Liver (tissue), 9 donors: ENCODE results near the gene DAGLB. TPM values are rescaled to one million over a fixed set of nuclear protein-coding genes. Genes with fewer than 3 reads are reported as not detected.
"Not testable (repeated sequence)": the region's sequence is repeated elsewhere in the genome, so short reads cannot be mapped to it uniquely, and the experiment has no call there.

Experiments
- DNase-seq: peaks from one replicate; pipeline ENCODE4 v3.0.0-alpha.2; 2017; ENCODE audit warnings: low spot score
- H3K27ac ChIP-seq, 2 donors: one replicate each; pipeline ENCODE4 v1.7.0; 2013; ENCODE audit warnings: inconsistent platforms in 2 of 2, low read length in 2 of 2, control low read depth in 1 of 2, low read depth in 1 of 2, mild to moderate bottlenecking in 1 of 2
- H3K27me3 ChIP-seq, 4 donors: one replicate each; pipeline versions ENCODE4 v1.6.1 to v1.7.0; 2013; ENCODE audit warnings: low read length in 3 of 4, inconsistent platforms in 1 of 4, mild to moderate bottlenecking in 1 of 4, moderate library complexity in 1 of 4; ENCODE audit not compliant: control insufficient read depth in 4 of 4, insufficient read depth in 4 of 4
- H3K36me3 ChIP-seq, 4 donors: one replicate each; pipeline versions ENCODE4 v1.6.1 to v1.7.0; 2013; ENCODE audit warnings: low read length in 3 of 4, mild to moderate bottlenecking in 3 of 4, low read depth in 1 of 4, moderate library complexity in 1 of 4; ENCODE audit not compliant: control insufficient read depth in 4 of 4, insufficient read depth in 3 of 4
- H3K4me1 ChIP-seq, 4 donors: one replicate each; pipeline versions ENCODE4 v1.6.1 to v1.7.0; 2013; ENCODE audit warnings: low read length in 3 of 4, mild to moderate bottlenecking in 3 of 4, moderate library complexity in 1 of 4; ENCODE audit not compliant: control insufficient read depth in 4 of 4, insufficient read depth in 4 of 4
- H3K4me3 ChIP-seq, 3 donors: one replicate each; pipeline versions ENCODE4 v1.6.1 to v1.7.0; 2013; ENCODE audit warnings: low read length in 3 of 3, control low read depth in 1 of 3, low read depth in 1 of 3, mild to moderate bottlenecking in 1 of 3
- H3K9ac ChIP-seq, 2 donors: one replicate each; pipeline ENCODE4 v1.7.0; 2013; ENCODE audit warnings: low read length in 2 of 2, mild to moderate bottlenecking in 2 of 2, moderate library complexity in 2 of 2, control low read depth in 1 of 2, low read depth in 1 of 2
- H3K9me3 ChIP-seq, 4 donors: one replicate each; pipeline versions ENCODE4 v1.6.1 to v1.7.0; 2013; ENCODE audit warnings: low read length in 3 of 4; ENCODE audit not compliant: control insufficient read depth in 4 of 4
- CTCF ChIP-seq: fragments of 150-350 bp; IDR thresholded peaks from 2 replicates; pipeline ENCODE4 v1.5.1; 2017; ENCODE audit warnings: improper control_type of control experiment, low read depth, low read length; ENCODE audit not compliant: missing input control
- FOXA2 ChIP-seq: IDR thresholded peaks from 2 replicates; pipeline ENCODE4 v1.6.1; 2016; ENCODE audit warnings: antibody characterized with exemption
- HNF4A ChIP-seq, 2 donors: conservative IDR thresholded peaks; 2 replicates each; pipeline ENCODE4 v1.6.1; 2016; ENCODE audit warnings: antibody characterized with exemption in 2 of 2, mild to moderate bottlenecking in 2 of 2
- HNF4G ChIP-seq: IDR thresholded peaks from 2 replicates; pipeline ENCODE4 v1.6.1; 2016; ENCODE audit warnings: antibody characterized with exemption
- JUND ChIP-seq, 2 donors: IDR thresholded peaks; 2 replicates each; pipeline ENCODE4 v1.6.1; 2016; ENCODE audit warnings: antibody characterized with exemption in 2 of 2
- NR2F2 ChIP-seq: IDR thresholded peaks from 2 replicates; pipeline ENCODE4 v1.6.1; 2016; ENCODE audit warnings: antibody characterized with exemption
- REST ChIP-seq: IDR thresholded peaks from 2 replicates; pipeline ENCODE4 v1.6.1; 2016; ENCODE audit warnings: antibody characterized with exemption, mild to moderate bottlenecking
- RXRA ChIP-seq, 2 donors: IDR thresholded peaks; 2 replicates each; pipeline ENCODE4 v1.6.1; 2017 to 2018; ENCODE audit warnings: antibody characterized with exemption in 2 of 2, mild to moderate bottlenecking in 1 of 2
- SP1 ChIP-seq: IDR thresholded peaks from 2 replicates; pipeline ENCODE4 v1.6.1; 2018; ENCODE audit warnings: antibody characterized with exemption, mild to moderate bottlenecking
- TAF1 ChIP-seq: conservative IDR thresholded peaks from 2 replicates; pipeline ENCODE4 v1.6.1; 2016; ENCODE audit warnings: antibody characterized with exemption, mild to moderate bottlenecking
- YY1 ChIP-seq: IDR thresholded peaks from 2 replicates; pipeline ENCODE4 v1.6.1; 2016; ENCODE audit warnings: antibody characterized with exemption, mild to moderate bottlenecking
- WGBS: extraction: QIAGEN DNeasy Blood & Tissue Kit; methylation state at CpG from one replicate; pipeline ENCODE4 v1.1.7; 2013; 5-methylcytosine and 5-hydroxymethylcytosine counted together
- polyA plus RNA-seq, 2 donors: library from polyadenylated mRNA; stranded (reverse) in 1 of 2; unstranded in 1 of 2; fragments of 200-250 nt in 1 of 2; fragments of >200 nt in 1 of 2; fragmentation: Nextera tagmentation in 1 of 2; extraction: Ambion mirVana in 1 of 2; gene quantifications; one replicate each; pipeline versions ENCODE4 v1.2.1 to v1.2.3, GENCODE V29; 2013 to 2015
- total RNA-seq, 2 donors: library from RNA; depleted of rRNA; stranded (reverse); fragments of >200 nt; gene quantifications; one replicate each; pipeline ENCODE4 v1.2.3, GENCODE V29; 2014
- TF ChIP-seq, protein P1 (sequence below): IDR thresholded peaks from 2 replicates; pipeline ENCODE4 v1.6.1; 2016; ENCODE audit warnings: antibody characterized with exemption
- TF ChIP-seq, protein P2 (sequence below): IDR thresholded peaks from 2 replicates; pipeline ENCODE4 v1.6.1; 2016; ENCODE audit warnings: antibody characterized with exemption
- donor health status: healthy.
- donor health status: healthy.
- donor health status: healthy.
- donor health status: healthy.
- donor health status: healthy.

DAGLB gene
- total and polyA plus RNA-seq, 4 donors: 4.9 to 10.7 (median 8.4) TPM

GRCh38 chr7:6460990-6461584 is 13.3 kb upstream of the DAGLB start:
- peaks cover 11 to 39% (median 30%) of the 10 kb centered on the region in 4 donors for H3K36me3 ChIP-seq
- no peak overlapping the region for H3K9ac ChIP-seq
- no peak for TF ChIP-seq NR2F2
- no peak for TF ChIP-seq JUND (IDR thresholded peaks at IDR 0.05)
- no peak for TF ChIP-seq FOXA2
- TF ChIP-seq, protein P1, sequence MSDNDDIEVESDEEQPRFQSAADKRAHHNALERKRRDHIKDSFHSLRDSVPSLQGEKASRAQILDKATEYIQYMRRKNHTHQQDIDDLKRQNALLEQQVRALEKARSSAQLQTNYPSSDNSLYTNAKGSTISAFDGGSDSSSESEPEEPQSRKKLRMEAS: no peak
- no peak for TF ChIP-seq HNF4G
- no peak for TF ChIP-seq CTCF
- TF ChIP-seq TAF1: no peak
- TF ChIP-seq REST: no peak
- TF ChIP-seq HNF4A (conservative IDR thresholded peaks at IDR 0.05): no peak
- TF ChIP-seq, protein P2, sequence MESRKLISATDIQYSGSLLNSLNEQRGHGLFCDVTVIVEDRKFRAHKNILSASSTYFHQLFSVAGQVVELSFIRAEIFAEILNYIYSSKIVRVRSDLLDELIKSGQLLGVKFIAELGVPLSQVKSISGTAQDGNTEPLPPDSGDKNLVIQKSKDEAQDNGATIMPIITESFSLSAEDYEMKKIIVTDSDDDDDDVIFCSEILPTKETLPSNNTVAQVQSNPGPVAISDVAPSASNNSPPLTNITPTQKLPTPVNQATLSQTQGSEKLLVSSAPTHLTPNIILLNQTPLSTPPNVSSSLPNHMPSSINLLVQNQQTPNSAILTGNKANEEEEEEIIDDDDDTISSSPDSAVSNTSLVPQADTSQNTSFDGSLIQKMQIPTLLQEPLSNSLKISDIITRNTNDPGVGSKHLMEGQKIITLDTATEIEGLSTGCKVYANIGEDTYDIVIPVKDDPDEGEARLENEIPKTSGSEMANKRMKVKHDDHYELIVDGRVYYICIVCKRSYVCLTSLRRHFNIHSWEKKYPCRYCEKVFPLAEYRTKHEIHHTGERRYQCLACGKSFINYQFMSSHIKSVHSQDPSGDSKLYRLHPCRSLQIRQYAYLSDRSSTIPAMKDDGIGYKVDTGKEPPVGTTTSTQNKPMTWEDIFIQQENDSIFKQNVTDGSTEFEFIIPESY: no peak
- no peak for TF ChIP-seq RXRA (IDR thresholded peaks at IDR 0.05)
- no peak for TF ChIP-seq SP1
- no peak for DNase-seq
- 92% methylated on average over 11 of the region's 11 CpGs for WGBS
- no peak overlapping the region for H3K27ac ChIP-seq
- no peaks in the 10 kb centered on the region for H3K9me3 ChIP-seq
- H3K27me3 ChIP-seq: no peaks in the 10 kb centered on the region
- peaks cover 0 to 10% (median 4%) of the 10 kb centered on the region in 4 donors for H3K4me1 ChIP-seq
- H3K4me3 ChIP-seq: no peak overlapping the region

- no peak overlapping the region for H3K27ac ChIP-seq
- H3K9me3 ChIP-seq: no peaks in the 10 kb centered on the region
- H3K4me1 ChIP-seq: peaks cover 0 to 10% (median 4%) of the 10 kb centered on the region in 4 donors
- DNase-seq: no peak
- 38% methylated on average over 6 of the region's 6 CpGs for WGBS
- no peaks in the 10 kb centered on the region for H3K27me3 ChIP-seq
- H3K36me3 ChIP-seq: peaks cover 6 to 31% (median 23%) of the 10 kb centered on the region in 4 donors
- no peak overlapping the region for H3K4me3 ChIP-seq
- TF ChIP-seq JUND (IDR thresholded peaks at IDR 0.05) (peak in 1 of 2 donors; percentile 17), TAF1 (no peak), YY1 (no peak)
- H3K9ac ChIP-seq: no peak overlapping the region
Measured at GRCh38 chr7:6460303-6460702, 12.5 kb upstream of the DAGLB start.

- 90% methylated on average over 3 of the region's 3 CpGs for WGBS
- not testable (repeated sequence) for H3K4me3 ChIP-seq, H3K27ac ChIP-seq, H3K27me3 ChIP-seq, H3K4me1 ChIP-seq, DNase-seq, H3K9me3 ChIP-seq, H3K9ac ChIP-seq
- H3K36me3 ChIP-seq: peaks cover 4 to 30% (median 23%) of the 10 kb centered on the region in 4 donors
Measured at GRCh38 chr7:6458676-6459075, 10.9 kb upstream of the DAGLB start.
